Colonic mucosa (tissue), 4 donors: Measurements from ENCODE around the gene HSPB6. TPM values are rescaled to one million over a fixed set of nuclear protein-coding genes. Genes with fewer than 3 reads are reported as not detected.

Source experiments
- DNase-seq: peaks from one replicate; pipeline ENCODE4 v3.0.0-alpha.2; 2020
- H3K27ac ChIP-seq: fragments of 200-600 bp; one replicate; pipeline ENCODE4 v1.8.0; 2021
- H3K27me3 ChIP-seq: fragments of 200-600 bp; one replicate; pipeline ENCODE4 v1.8.0; 2021
- H3K36me3 ChIP-seq: fragments of 200-600 bp; one replicate; pipeline ENCODE4 v1.8.0; 2021
- H3K4me1 ChIP-seq: fragments of 200-600 bp; one replicate; pipeline ENCODE4 v1.8.0; 2021; ENCODE audit warnings: mild to moderate bottlenecking
- H3K4me3 ChIP-seq: fragments of 200-600 bp; one replicate; pipeline ENCODE4 v1.8.0; 2021
- H3K9ac ChIP-seq, 2 donors: one replicate each; pipeline ENCODE4 v1.7.0; 2013; ENCODE audit warnings: control low read depth in 2 of 2, low read depth in 2 of 2, low read length in 2 of 2
- H3K9me3 ChIP-seq: fragments of 200-600 bp; one replicate; pipeline ENCODE4 v1.8.0; 2021
- CTCF ChIP-seq: fragments of 200-600 bp; IDR thresholded peaks from one replicate; pipeline ENCODE4 v1.8.0; 2022; ENCODE audit warnings: antibody characterized with exemption, mild to moderate bottlenecking
- intact Hi-C: fragments of 100-400 bp; cut with DNase I; formaldehyde crosslinking; loops from one replicate; pipeline ENCODE4 v1.14.1; 2022
- total RNA-seq, 2 donors: library from RNA; stranded (reverse); fragmentation: NEBNext Ultra II Directional in 1 of 2; extraction: Animal tissue kit (Norgen Biotek cat#: 25700) in 1 of 2; gene quantifications; one replicate each; pipeline ENCODE4 v1.2.1, GENCODE V29; 2021
- donor health status: healthy.
- donor health status: DM: no; HTN: no; CAD: no.
- donor health status: DM: no; HTN: no; CAD: no.

Gene HSPB6
- total RNA-seq, 2 donors from 2014 or later, result 6.3 to 23.6 TPM

- Histone ChIP-seq H3K36me3 (no peaks in the 10 kb centered on the region), H3K27ac (no peak overlapping the region), H3K4me3 (no peak overlapping the region), H3K4me1 (no peaks in the 10 kb centered on the region), H3K9me3 (no peaks in the 10 kb centered on the region), H3K9ac (no peak overlapping the region), H3K27me3 (no peaks in the 10 kb centered on the region)
- intact Hi-C loops, result no loop called here
- TF ChIP-seq CTCF, result no peak
- DNase-seq, result no peak
Measured at GRCh38 chr19:35791814-35792279, 35.0 kb upstream of the HSPB6 start.

- Histone ChIP-seq H3K9ac (no peak overlapping the region), H3K4me1 (no peaks in the 10 kb centered on the region), H3K4me3 (no peak overlapping the region), H3K9me3 (no peaks in the 10 kb centered on the region), H3K27ac (no peak overlapping the region), H3K36me3 (no peaks in the 10 kb centered on the region), H3K27me3 (no peaks in the 10 kb centered on the region)
- no peak for DNase-seq
- no peak for TF ChIP-seq CTCF
- intact Hi-C loops, result no loop called here
Measured at GRCh38 chr19:35790981-35791813, 34.4 kb upstream of the HSPB6 start.

GRCh38 chr19:35789978-35790944, 33.4 kb upstream of the HSPB6 start:
- no peak for DNase-seq
- H3K9ac ChIP-seq, result no peak overlapping the region
- TF ChIP-seq CTCF, result no peak

DNA sequence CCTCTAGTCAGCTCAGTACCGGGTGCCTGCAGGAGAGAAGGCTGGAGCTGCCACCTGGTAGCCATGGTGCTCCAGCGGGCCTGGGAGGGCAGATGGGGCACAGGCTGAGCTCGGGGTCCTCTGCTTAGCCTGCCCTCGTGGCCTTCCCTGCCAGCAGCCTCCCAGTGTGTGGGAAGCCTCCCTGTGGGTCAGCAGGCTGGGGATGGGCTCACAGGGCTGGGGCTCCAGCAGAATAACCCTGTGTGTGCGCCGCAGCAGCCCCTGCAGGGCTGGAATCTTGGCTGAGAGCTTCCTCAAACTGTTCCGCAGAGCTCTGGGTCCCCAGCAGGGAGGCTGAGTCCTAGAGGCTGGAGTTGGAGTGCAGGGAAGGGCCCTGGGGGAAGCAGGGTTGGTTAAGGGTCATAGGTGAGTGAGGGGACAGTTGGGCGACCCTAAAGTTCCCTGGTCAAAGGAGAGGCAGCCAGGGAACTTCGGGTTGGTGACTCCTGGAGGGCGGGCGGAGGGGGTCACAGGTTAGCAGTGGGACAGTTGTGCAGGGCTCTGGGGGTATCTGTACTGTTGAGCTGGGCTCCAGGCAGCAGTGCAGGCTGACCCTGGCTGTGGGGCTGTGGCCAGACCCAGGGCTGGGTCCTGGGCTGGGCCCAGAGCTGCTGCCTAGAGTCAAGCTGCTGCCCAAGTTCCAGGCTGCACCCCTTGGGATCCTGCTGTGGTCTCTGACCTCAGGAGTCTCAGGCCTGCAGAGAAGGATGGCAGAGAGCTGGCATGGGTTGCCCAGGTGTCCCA, 32.6 kb upstream of the HSPB6 start:
- no peak for DNase-seq
- TF ChIP-seq CTCF, result no peak

More at GRCh38 chr19:35789978-35790944, 33.4 kb upstream of the HSPB6 start:
- H3K4me3 ChIP-seq, result no peak overlapping the region
- intact Hi-C loops, result no loop called here
- no peak overlapping the region for H3K27ac ChIP-seq
- no peaks in the 10 kb centered on the region for H3K9me3 ChIP-seq
- no peaks in the 10 kb centered on the region for H3K4me1 ChIP-seq
- H3K36me3 ChIP-seq, result no peaks in the 10 kb centered on the region
- no peaks in the 10 kb centered on the region for H3K27me3 ChIP-seq

More for the DNA sequence above, 32.6 kb upstream of the HSPB6 start:
- Histone ChIP-seq H3K4me1 (no peaks in the 10 kb centered on the region), H3K36me3 (no peaks in the 10 kb centered on the region), H3K9me3 (no peaks in the 10 kb centered on the region), H3K4me3 (no peak overlapping the region), H3K9ac (no peak overlapping the region), H3K27ac (no peak overlapping the region), H3K27me3 (no peaks in the 10 kb centered on the region)
- intact Hi-C loops, result no loop called here
